AG10803 (cell line): ENCODE data around the gene REV3L.

Source experiments
- DNase-seq: peaks from one replicate; pipeline ENCODE4 v3.0.0; 2010; ENCODE audit warnings: low read depth
- H3K4me3 ChIP-seq: 2 replicates; pipeline ENCODE4 v1.5.1; 2011; ENCODE audit warnings: mild to moderate bottlenecking, low read length, control low read depth
- TF ChIP-seq, protein P1 (sequence below): conservative IDR thresholded peaks from 2 replicates; pipeline ENCODE4 v1.5.1; 2011; ENCODE audit warnings: mild to moderate bottlenecking, low read length, control low read depth, inconsistent platforms

The REV3L gene

DNA sequence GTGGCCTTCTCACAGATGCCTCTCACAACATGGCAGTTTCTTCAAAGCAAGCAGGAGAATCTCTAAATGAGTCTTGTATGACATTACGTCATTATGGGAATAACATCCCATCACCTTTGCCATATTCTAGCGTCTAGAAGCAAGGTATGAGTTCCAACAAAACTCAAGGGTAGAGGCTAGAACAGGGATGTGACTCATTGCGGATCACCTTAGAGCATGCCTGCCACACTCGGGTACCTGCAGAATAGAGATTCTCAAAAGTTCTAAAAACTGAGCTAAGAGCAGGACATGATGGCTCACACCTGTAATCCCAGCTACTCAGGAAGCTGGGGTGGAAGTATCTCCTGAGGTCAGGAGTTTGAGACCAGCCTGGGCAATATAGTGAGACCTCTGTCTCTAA lies 212.9 kb downstream of the REV3L start:
- no peak for DNase-seq
- TF ChIP-seq, protein P1, sequence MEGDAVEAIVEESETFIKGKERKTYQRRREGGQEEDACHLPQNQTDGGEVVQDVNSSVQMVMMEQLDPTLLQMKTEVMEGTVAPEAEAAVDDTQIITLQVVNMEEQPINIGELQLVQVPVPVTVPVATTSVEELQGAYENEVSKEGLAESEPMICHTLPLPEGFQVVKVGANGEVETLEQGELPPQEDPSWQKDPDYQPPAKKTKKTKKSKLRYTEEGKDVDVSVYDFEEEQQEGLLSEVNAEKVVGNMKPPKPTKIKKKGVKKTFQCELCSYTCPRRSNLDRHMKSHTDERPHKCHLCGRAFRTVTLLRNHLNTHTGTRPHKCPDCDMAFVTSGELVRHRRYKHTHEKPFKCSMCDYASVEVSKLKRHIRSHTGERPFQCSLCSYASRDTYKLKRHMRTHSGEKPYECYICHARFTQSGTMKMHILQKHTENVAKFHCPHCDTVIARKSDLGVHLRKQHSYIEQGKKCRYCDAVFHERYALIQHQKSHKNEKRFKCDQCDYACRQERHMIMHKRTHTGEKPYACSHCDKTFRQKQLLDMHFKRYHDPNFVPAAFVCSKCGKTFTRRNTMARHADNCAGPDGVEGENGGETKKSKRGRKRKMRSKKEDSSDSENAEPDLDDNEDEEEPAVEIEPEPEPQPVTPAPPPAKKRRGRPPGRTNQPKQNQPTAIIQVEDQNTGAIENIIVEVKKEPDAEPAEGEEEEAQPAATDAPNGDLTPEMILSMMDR: no peak
- no peak overlapping the region for H3K4me3 ChIP-seq

DNA sequence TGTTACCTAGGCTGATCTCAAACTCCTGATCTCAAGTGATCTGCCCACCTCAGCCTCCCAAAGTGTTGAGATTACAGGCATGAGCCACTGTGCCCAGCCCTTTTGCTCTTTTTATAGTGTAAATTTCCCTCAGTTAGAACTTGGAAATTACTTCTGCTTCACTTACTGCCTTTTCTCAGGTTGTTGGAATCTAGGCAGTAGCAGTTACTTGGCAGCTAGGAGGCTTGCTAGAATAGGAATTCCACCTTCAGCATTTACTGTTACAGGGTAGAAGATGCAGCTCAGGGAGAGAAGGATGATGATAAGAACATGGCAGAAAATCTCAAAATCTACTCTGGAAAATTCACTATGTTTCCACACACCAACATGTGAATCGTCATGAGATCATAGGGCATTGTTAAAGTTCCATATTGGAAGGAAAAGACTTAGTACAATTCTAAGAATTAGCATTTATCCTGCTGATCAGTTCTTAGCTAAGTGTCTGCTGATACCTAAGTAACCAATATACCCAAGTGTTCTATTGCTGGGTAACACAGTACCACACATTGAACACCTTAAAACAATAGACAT lies 213.5 kb downstream of the REV3L start:
- DNase-seq: no peak
- TF ChIP-seq, protein P1: no peak
- H3K4me3 ChIP-seq: no peak overlapping the region

DNA sequence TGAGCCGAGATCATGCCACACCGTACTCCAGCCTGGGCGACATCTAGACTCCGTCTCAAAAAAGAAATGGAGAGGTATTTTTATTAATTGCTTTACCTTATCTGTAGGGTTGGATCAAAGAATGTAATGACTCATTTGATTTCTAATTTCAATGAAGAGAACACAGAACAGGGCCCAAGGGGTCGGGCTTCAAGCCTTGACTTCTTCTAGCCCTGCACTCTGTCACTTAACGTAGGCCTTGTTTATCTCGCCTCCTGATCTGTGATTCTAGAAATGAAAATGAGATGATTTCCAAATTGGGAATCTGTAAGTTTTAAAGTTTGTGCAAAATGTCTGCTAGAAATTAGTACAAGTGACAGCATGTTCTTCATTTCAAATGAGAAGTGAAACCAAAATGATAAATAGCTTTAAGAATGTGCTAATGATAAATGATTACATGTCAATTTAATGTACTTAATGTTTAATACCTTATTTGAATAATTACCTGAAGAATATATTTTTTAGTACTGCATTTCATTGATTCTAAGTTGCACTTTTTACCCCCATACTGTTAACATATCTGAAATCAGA lies 215.2 kb downstream of the REV3L start:
- TF ChIP-seq, protein P1: no peak
- H3K4me3 ChIP-seq: no peak overlapping the region
- DNase-seq: no peak

DNA sequence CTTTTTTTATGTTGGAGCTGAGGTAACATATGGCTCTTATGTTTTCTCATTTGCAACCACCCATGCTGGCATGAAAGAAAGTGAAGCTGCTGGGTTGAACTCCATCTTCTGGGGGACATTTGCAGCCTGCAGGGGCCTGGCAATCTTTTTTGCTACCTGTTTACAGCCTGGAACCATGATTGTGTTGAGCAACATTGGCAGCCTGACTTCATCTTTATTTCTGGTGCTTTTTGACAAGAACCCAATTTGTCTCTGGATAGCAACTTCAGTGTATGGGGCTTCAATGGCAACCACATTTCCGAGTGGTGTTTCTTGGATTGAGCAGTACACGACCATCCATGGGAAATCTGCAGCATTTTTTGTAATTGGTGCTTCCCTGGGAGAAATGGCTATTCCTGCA lies 216.7 kb downstream of the REV3L start:
- no peak for DNase-seq
- TF ChIP-seq, protein P1: no peak

GRCh38 chr6:111265842-111266241 lies 217.2 kb downstream of the REV3L start:
- TF ChIP-seq, protein P1: no peak
- H3K4me3 ChIP-seq: no peak overlapping the region
- DNase-seq: no peak

More for the DNA sequence above, 216.7 kb downstream of the REV3L start:
- H3K4me3 ChIP-seq: no peak overlapping the region

GRCh38 chr6:111263837-111264236 lies 219.2 kb downstream of the REV3L start:
- TF ChIP-seq, protein P1: no peak
- DNase-seq: peak; percentile 64
- H3K4me3 ChIP-seq: no peak overlapping the region

DNA sequence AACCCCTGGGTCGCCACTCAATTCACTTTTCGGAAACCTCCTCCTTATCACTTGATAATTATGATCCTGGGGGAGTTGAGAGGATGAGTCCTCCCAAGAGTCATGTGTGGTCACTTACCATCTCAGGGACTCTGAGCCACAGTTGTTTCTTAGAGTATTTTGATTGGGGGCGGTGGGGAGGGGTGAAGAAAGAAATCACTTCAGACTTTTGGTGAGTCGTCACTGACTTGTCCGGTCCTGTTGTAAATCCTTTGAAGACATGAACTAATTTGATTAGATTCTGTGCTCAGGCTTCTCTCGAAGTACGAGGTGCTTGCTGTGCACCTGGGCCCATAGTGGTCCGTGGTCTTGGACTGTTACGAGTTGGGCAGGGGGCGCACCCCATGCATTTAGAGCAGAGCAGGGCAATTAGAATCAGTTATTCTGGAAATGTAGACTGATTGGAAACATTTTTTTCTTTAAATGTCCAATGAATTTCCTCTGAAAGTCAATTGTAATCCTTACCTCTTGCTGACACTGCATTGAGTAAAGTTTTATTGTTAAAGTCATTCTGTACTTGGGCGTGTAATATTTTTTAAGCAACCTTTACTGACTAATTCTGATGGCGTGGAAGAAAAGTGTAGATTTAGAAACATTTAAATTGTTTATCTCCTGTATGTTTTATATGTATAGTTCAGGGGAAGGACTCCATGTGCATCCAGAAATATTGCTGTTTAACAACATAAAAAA lies 222.3 kb downstream of the REV3L start:
- TF ChIP-seq, protein P1: no peak
- no peak overlapping the region for H3K4me3 ChIP-seq
- no peak for DNase-seq
